Activated CD4-positive, alpha-beta T cell treated with anti-CD3 and anti-CD28 coated beads, Interleukin-2, amount 50 U/mL, for 1 hour (primary cell): ENCODE data around the gene CNTN4.
"Not testable (repeated sequence)": the region's sequence is repeated elsewhere in the genome, so short reads cannot be mapped to it uniquely, and the experiment has no call there.

Experiments
- DNase-seq: peaks from one replicate; pipeline ENCODE4 v3.0.0-alpha.2; 2020

The CNTN4 gene

GRCh38 chr3:2711081-2711480 is 612.4 kb downstream of the CNTN4 start:
- no peak for DNase-seq

- no peak for DNase-seq
Observed at GRCh38 chr3:2713923-2714322, 615.3 kb downstream of the CNTN4 start.

GRCh38 chr3:2714834-2715233 is 616.2 kb downstream of the CNTN4 start:
- DNase-seq, result no peak

- no peak for DNase-seq
Observed at GRCh38 chr3:2727101-2727500, 628.4 kb downstream of the CNTN4 start.

- no peak for DNase-seq
Observed at GRCh38 chr3:2727610-2728318, 629.1 kb downstream of the CNTN4 start.

GRCh38 chr3:2731843-2732242 is 633.2 kb downstream of the CNTN4 start:
- DNase-seq, result no peak

GRCh38 chr3:2735392-2735894 is 636.8 kb downstream of the CNTN4 start:
- DNase-seq, result no peak

- no peak for DNase-seq
Observed at GRCh38 chr3:2741516-2741915, 642.9 kb downstream of the CNTN4 start.

GRCh38 chr3:2765002-2765579 is 666.4 kb downstream of the CNTN4 start:
- DNase-seq, result no peak

GRCh38 chr3:2770451-2770850 is 671.8 kb downstream of the CNTN4 start:
- DNase-seq, result no peak

- no peak for DNase-seq
Observed at GRCh38 chr3:2771193-2771592, 672.5 kb downstream of the CNTN4 start.

- no peak for DNase-seq
Observed at GRCh38 chr3:2771741-2772140, 673.1 kb downstream of the CNTN4 start.

GRCh38 chr3:2772803-2773202 is 674.1 kb downstream of the CNTN4 start:
- DNase-seq, result no peak

GRCh38 chr3:2774481-2775249 is 676.0 kb downstream of the CNTN4 start:
- DNase-seq, result no peak

- no peak for DNase-seq
Observed at GRCh38 chr3:2783261-2783660, 684.6 kb downstream of the CNTN4 start.

GRCh38 chr3:2784627-2785026 is 686.0 kb downstream of the CNTN4 start:
- no peak for DNase-seq

- DNase-seq, result no peak
Observed at GRCh38 chr3:2790266-2790815, 691.7 kb downstream of the CNTN4 start.

- DNase-seq, result no peak
Observed at GRCh38 chr3:2792432-2792831, 693.8 kb downstream of the CNTN4 start.

GRCh38 chr3:2793987-2794386 is 695.3 kb downstream of the CNTN4 start:
- no peak for DNase-seq

- no peak for DNase-seq
Observed at GRCh38 chr3:2802429-2802828, 703.8 kb downstream of the CNTN4 start.

GRCh38 chr3:2807514-2807913 is 708.8 kb downstream of the CNTN4 start:
- no peak for DNase-seq

- DNase-seq, result no peak
Observed at GRCh38 chr3:2810723-2811122, 712.1 kb downstream of the CNTN4 start.

GRCh38 chr3:2819571-2819970 is 720.9 kb downstream of the CNTN4 start:
- no peak for DNase-seq

GRCh38 chr3:2820982-2821381 is 722.3 kb downstream of the CNTN4 start:
- not testable (repeated sequence) for DNase-seq
